Measurements from ENCODE around the gene DAND5.

Gene DAND5

GRCh38 chr19:13010038-13010991, 40.9 kb downstream of the DAND5 start:
- DNase-seq (ENCODE audit: low spot score), result no peak

- no peak for DNase-seq (ENCODE audit: low spot score)
Measured at GRCh38 chr19:13010992-13011652, 41.7 kb downstream of the DAND5 start.

GRCh38 chr19:13011653-13012389, 42.4 kb downstream of the DAND5 start:
- no peak for DNase-seq (ENCODE audit: low spot score)

- DNase-seq (ENCODE audit: low spot score), result no peak
Measured at GRCh38 chr19:13012390-13012689, 43.0 kb downstream of the DAND5 start.

- DNase-seq (ENCODE audit: low spot score), result no peak
Measured at GRCh38 chr19:13012690-13013608, 43.6 kb downstream of the DAND5 start.

- no peak for DNase-seq (ENCODE audit: low spot score)
Measured at GRCh38 chr19:13013649-13014048, 44.3 kb downstream of the DAND5 start.

- DNase-seq (ENCODE audit: low spot score), result no peak
Measured at GRCh38 chr19:13014101-13014920, 44.9 kb downstream of the DAND5 start.

GRCh38 chr19:13014921-13015280, 45.5 kb downstream of the DAND5 start:
- no peak for DNase-seq (ENCODE audit: low spot score)

GRCh38 chr19:13015361-13016223, 46.2 kb downstream of the DAND5 start:
- no peak for DNase-seq (ENCODE audit: low spot score)

GRCh38 chr19:13016245-13016627, 46.9 kb downstream of the DAND5 start:
- DNase-seq (ENCODE audit: low spot score), result no peak

GRCh38 chr19:13016628-13017305, 47.4 kb downstream of the DAND5 start:
- DNase-seq (ENCODE audit: low spot score), result no peak

GRCh38 chr19:13017306-13018034, 48.1 kb downstream of the DAND5 start:
- DNase-seq (ENCODE audit: low spot score), result no peak

GRCh38 chr19:13018035-13018914, 48.9 kb downstream of the DAND5 start:
- DNase-seq (ENCODE audit: low spot score), result no peak

GRCh38 chr19:13019332-13019731, 50.0 kb downstream of the DAND5 start:
- DNase-seq (ENCODE audit: low spot score), result no peak

- no peak for DNase-seq (ENCODE audit: low spot score)
Measured at GRCh38 chr19:13020002-13020414, 50.6 kb downstream of the DAND5 start.

GRCh38 chr19:13022111-13022858, 52.9 kb downstream of the DAND5 start:
- no peak for DNase-seq (ENCODE audit: low spot score)

Data from HuH-7 (cell line).